Islet precursor cell (in vitro differentiated cells): Measurements from ENCODE around the gene SHANK1.
A peak's percentile ranks its signal among the peaks of the same experiment; 100 is the strongest.
"Not testable (repeated sequence)": the region's sequence is repeated elsewhere in the genome, so short reads cannot be mapped to it uniquely, and the experiment has no call there.

Experiments
- DNase-seq: peaks from one replicate; pipeline ENCODE4 v3.0.0-alpha.2; 2018

Gene SHANK1

DNA sequence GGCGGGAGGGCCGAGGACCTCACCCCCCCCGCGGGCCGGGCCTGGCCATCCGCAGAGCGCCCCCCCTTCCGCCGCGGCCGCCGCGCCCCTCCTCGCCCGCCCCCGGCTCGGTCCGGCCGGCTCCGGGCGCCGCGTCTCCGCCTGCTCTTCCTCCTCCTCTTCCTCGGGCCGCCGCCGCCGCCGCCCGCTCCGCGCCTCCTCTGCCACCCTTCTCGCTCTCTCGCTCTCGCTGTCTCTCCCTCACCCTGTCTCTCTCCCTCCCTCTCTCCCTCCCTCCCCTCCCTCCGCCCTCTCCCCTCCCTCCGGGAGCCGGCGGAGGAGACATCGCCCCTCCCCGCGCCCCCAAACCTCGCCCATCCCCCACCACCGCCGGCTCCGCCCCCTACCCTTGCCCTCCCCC, at the start of gene SHANK1:
TSS of gene SHANK1 (minus strand) at position 237 of the 400 bp plus-strand sequence. CDS start 2,883 bp downstream, outside the sequence.
- DNase-seq, result no peak

DNA sequence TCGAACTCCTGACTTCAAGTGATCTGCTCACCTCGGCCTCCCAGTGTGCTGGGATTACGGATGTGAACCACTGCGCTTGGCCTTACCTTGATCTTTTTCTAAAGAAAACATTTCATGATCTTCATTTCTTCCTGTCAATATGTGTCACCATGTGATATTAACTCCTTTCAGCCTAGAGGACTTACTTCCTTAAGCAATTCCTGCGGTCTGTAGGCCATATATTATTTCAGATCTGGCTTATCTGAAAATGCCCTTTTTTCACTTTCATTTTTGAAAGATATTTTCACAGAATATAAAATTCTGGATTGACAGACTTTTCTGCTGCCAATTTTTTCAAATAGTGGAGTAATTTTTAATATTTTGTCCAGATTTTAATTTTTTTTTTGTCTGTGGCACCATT, 48.7 kb upstream of the SHANK1 start:
- DNase-seq, result no peak

DNA sequence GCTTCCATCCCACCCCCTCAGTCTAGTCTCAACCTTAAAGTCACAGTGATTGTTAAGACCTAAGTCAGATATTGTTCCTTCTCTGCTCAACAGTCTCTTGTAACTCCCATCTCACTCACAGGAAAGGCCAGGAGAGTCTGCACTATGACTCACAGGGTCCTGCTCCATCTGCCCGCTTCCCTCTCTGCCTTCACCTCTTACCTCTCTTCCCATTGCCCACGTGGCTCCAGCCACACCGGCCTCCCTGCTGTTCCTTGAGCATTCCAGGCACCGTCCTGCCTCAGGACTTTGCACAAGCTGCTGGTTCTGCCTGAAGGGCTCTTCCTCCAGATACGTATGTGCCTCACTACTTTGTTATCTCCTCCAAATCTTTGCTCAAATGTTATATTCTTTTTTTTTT, 47.7 kb upstream of the SHANK1 start:
- DNase-seq, result peak; percentile 95

DNA sequence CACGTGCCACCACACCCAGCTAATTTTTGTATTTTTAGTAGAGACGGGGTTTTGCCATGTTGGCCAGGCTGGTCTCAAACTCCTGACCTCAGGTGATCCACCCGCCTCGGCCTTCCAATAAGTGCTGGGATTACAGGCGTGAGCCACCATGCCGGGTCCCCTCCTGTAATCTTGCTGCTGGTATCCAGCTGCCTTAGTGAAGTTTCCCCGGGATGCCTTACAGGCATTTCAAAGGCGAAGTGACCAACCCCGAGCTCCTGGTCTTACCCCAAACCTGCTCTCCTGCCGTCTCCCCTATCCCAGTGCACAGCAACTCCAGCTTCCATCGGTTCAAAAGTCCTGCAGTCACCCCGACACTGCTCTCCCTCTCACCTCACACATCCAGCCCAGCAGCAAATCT, 47.1 kb upstream of the SHANK1 start:
- DNase-seq, result not testable (repeated sequence)

DNA sequence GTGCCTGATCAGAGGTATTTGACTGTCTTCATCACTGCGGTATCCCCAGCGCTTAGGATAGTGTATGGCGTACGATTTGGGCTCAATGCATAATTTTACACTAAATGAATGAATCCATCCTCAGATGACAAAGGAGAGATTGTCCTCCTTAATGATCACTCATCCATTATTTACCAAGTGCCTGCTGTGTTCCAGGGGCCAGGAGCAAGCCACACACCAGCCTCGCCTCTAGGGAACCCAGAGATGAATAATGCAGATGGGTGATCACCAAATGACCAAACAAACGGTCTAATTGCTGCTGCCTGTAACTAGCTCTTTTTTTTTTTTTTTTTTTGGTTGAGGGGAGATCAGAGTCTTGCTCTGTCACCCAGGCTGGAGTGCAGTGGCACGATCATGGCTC, 44.8 kb upstream of the SHANK1 start:
- no peak for DNase-seq

DNA sequence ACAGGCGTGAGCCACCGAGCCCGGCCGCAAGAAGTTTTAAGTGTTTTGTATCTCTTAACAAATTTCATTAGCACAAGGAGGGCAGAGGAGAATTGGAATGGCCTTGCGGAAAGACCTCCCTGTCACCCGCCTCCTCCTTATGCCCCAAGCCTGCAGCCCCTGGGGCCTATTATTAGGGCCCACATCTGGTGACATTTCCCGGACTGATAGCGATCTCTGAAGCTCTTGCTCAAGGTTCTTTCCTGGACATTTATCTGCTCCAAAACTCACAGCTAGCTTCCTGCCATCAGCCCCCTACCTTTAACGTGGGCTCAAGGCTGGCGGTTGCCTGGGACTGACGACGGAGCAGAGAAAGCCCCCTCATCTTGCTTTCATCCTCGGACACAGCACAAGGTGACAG, 43.9 kb upstream of the SHANK1 start:
- DNase-seq, result not testable (repeated sequence)

DNA sequence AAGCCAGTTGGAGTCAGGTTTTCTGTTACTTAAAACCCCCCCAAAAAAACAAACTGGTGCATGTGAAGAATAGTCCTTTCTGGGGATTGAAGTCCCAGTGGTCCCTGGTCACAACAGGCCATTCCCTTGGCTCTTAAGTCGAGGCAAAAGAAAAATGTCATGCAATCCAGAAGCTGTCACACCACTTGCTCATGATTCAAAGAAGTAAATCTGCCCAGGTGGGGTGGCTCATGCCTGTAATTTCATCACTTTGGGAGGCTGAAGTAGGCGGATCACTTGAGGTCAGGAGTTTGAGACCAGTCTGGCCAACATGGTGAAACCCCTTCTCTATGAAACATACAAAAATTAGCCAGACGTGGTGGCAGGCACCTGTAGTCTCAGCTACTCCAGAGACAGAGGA, 41.9 kb upstream of the SHANK1 start:
- not testable (repeated sequence) for DNase-seq

DNA sequence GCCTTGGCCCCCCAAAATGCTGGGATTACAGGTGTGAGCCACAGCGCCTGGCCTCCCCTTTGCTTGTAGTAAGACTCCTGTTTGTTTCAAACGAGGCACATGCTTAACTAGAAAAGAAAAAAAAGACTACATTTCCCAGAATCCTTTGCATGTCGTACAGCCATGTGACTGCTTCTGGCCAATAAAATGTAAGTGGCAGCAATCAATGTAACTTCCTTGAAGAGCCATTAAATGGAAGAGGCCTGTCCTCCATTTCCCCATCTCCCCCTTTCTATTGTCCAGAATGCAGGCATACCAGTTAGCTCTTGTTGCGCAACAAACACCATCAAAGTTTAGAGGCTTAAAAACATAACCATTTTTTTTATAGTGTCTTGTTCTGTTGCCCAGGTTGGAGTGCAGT, 40.3 kb upstream of the SHANK1 start:
- no peak for DNase-seq

DNA sequence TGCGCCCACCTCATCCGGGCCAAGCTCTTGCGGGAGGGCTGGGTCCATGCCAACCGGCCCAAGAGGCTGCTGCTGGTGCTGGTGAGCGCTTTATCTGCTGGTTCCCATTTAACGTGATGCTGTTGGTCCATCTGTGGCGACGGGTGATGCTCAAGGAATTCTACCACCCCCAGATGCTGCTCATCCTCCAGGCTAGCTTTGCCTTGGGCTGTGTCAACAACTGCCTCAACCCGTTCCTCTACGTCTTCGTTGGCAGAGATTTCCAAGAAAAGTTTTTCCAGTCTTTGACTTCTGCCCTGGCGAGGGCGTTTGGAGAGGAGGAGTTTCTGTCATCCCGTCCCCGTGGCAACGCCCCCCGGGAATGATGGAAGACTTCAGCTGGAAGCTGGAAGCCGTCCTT, 39.5 kb upstream of the SHANK1 start:
- not testable (repeated sequence) for DNase-seq

DNA sequence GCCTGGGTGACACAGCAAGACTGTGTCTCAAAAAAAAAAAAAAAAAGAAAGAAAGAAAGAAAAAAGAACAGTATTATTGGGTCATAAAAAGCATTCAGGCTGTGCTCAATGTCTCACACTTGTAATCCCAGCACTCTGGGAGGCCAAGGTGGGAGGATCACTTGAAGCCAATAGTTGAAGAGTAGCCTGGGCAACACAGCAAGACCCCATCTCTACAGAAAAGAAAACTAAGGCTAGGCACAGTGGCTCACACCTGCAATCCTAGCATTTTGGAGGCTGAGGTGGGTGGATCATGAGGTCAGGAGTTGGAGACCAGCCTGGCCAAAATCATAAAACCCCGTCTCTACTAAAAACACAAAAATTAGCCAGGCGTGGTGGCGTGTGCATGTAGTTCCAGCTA, 38.0 kb upstream of the SHANK1 start:
- DNase-seq, result not testable (repeated sequence)

DNA sequence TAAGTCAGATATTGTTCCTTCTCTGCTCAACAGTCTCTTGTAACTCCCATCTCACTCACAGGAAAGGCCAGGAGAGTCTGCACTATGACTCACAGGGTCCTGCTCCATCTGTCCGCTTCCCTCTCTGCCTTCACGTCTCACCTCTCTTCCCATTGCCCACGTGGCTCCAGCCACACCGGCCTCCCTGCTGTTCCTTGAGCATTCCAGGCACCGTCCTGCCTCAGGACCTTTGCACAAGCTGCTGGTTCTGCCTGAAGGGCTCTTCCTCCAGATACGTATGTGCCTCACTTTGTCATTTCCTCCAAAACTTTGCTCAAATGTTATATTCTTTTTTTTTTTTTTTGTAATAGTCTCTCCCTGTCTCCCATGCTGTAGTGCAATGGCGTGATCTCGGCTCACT, 36.6 kb upstream of the SHANK1 start:
- DNase-seq, result not testable (repeated sequence)

DNA sequence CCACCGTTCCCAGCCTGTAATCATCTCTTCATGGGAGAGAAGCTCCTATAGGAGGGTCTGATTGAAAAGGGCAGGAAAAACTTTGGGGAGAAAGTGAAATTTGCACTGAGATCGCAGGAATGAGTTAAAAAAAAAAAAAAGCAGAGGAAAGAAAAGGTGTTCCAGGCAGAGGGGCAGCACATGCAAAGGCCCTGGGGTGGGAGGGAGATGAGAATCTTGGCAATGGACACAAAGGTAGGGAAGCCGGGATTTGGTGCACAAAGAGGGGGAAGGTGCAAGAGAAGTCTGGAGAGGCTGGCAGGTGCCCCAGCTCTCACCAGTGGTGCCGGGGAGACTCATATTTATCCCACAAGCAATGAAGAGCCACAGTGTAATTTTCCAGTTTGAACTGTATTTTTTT, 34.3 kb upstream of the SHANK1 start:
- DNase-seq, result no peak

DNA sequence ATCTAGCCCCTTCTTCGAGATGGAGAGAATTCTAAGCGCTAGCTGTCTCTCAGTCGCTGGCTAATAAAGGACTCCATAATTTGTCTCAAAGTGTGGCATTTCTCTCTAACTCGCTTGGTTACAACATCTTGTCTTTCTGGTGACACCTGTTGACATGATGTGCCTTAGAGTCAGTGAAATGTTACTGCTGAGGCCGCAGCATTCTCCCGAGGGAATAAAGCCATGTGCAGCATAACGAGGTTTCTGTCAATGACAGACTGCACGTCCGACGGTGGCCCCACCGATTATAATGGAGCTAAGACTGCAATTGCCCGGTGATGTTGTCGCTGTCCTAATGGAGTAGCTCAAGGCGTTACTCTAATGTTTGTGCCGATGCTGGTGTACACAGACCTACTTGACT, 30.4 kb upstream of the SHANK1 start:
- DNase-seq, result no peak

DNA sequence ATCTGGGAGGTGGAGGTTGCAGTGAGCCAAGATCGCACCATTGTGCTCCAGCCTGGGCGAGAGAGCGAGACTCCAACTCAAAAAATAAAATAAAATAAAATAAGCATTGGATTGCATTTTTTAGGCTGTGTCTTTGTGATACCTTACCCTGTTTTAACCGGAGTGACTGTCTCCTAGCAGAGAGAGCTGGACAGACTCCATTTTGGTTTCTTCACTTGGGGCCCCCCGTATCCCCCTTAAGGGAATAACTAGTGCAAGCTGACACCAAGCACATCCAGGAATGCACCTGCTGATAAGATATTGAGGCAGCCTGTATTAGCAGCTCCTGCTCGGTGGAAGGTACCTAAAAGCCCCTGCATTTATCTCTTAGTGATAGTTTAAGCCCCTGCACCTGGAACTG, 29.9 kb upstream of the SHANK1 start:
- DNase-seq, result no peak

DNA sequence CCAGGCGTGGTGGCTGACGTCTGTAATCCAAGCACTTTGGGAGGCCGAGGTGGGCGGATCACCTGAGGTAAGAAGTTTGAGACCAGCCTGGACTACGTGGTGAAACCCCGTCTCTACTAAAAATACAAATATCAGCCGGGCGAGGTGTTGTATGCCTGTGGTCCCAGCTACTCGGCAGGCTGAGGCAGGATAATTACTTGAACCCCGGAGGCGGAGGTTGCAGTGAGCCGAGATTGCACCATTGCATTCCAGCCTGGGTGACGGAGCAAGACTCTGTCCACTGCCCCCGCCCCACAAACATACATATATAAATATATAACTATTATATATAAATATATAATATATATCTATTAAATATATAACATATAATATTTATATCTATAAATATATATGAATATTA, 27.5 kb upstream of the SHANK1 start:
- not testable (repeated sequence) for DNase-seq

DNA sequence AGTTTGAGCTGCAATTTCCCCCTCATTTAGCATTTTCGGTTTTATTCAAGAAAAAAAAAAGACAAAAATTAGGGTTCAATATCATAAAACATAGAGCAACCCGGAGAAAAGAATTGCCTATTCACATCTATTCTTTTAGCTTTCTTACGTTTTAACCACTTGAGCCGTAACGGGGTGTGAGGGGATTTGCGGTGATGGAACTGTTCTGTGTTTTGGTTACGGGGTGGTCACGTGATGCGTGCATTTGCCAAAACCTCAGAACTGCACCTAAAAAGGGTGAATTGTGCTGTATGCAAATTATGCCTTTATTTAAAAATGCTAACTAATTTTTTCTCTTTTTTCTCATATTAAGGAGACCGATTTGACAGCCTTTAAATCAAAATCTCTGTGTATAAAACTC, 25.6 kb upstream of the SHANK1 start:
- DNase-seq, result no peak

DNA sequence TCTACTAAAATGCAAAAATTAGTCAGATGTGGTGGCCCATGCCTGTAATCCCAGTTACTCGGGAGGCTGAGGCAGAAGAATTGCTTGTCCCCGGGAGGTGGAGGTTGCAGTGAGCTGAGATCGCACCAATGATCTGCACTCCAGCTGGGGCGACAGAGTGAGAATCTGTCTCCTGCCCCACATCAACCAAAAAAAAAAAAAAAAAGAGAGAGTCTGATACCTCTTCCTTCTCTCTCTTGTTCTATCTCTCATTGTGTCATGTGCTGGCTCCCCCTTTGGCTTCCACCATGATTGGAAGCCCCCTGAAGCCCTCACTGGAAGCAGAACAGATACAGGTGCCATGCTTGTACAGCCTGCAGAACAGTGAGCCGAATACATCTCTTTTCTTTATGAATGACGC, 23.9 kb upstream of the SHANK1 start:
- DNase-seq, result no peak

DNA sequence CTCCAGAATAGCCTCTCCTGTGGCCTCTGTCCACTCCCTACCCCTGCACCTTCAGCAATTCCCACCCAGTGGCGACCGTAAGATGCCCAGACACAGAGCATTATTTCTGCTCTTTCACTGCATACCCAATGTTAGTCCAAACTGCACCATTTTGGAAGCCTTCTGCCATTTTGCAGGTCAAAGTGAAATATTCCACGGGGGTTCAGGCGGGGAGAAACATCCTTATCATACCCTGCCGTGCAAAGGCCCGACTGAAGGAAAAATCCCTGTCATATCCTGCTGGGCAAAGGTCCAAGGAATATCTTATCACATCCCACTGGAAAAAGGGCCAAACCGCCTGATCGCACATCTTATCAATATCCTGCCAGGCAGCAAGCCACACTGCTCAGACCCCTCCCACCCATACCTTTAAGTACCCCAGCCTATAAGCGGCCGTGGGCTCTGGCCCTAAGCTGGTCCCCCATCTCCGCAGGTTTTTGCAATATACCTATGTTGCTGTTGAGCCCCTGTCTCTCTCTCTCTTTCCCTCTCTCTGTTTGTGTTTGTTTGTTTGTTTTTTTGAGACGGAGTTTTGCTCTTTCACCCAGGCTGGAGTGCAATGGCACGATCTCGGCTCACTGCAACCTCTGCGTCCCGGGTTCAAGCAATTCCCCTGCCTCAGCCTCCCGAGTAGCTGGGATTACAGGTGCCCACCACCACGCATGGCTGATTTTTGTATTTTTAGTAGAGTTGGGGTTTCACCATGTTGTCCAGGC, 21.8 kb upstream of the SHANK1 start:
- DNase-seq, result no peak

DNA sequence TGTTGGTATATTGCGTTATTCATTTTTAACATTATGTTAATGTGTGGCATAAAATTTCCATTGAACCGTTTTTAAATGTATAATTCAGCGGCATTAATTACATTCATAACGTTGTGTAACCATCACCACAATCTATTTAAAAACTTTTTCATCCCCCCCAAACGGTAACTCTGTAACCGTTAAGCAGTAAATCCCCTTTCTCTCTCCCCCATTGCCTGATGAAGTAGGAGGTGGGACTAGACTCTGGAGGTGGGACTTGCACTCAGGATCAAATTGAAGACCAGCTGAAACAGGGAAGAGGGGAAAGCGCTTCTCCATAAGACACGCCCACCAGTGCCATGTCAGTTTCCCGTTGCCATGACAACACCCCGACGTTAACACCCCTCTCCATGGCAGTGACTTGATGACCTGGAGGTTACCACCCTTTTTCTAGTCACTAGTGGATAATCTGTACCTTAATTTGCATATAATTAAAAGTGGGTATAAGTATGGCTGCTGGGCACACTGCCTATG, 20.4 kb upstream of the SHANK1 start:
- no peak for DNase-seq

DNA sequence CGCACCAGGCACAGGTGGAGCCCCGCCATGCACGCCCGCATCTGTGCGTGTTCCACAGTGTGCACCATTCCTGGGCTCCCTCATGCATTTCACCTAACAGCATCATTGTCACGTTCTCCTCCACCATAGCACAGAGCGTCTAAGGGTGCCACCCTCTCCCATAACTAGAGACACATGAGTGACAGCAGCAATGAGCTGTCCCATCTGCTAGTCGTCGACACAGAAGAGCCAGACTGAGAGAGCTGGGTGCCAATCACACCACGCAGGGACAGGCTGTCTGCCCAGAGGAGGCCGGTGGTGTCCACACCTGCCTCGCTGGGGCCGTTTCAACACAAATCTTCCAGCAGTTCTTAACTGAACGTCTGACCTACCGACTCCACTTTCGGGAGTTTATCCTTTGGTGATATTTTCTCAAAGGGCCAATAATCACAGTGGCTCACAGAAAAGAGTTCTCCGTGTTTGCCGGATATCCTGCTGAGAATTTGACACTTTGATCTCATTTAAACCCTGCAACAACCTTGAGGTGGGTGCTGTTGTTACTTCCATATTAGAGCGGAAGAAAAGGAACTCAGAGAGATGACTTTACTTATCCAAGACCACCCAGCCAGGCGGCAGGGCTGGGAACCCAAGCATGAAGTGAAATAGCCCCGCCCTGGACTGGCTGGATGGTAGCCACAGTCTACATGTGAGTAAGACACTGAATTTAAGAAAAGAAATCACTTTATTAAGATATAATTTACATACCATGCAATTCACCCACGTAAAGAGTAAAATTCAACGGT, 19.7 kb upstream of the SHANK1 start:
- no peak for DNase-seq

DNA sequence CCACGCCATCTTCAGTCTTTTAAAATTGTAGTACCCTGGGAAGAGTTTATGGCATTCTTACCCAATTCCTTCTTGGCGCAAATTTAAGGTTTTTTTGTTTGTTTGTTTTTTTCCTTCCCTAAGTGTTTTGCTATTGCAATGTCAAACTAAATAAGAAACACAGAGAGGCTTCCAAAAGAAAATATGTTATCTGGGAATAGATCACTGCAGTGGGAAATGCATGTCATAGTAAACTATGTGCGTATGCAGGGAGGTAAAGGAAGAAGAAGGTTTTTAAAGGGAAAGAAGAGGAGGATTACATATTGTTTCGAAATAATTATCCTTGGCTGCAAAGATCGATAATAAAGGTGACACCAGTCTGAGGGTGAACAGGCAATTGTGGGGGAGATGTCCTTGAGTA, 16.7 kb upstream of the SHANK1 start:
- no peak for DNase-seq

DNA sequence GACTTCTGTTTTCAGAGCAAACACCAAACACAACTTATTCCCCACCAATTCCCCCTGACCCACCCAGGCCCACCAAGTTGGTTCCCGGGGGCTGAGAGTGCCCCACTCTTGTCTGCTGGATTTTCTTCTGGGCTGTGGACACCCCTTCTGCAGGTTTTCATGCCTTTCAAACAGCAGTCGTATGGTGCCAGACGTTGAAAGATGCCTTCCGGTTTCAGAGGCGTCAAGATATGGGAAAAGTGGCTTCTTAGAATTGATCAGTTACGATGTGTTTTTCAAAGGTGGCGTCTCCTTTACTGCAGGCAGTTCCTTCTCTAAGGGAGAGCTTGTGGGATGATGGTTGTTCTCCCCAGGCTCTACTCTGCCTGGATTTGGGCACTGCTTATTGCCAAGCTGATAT, 16.3 kb upstream of the SHANK1 start:
- DNase-seq, result no peak

DNA sequence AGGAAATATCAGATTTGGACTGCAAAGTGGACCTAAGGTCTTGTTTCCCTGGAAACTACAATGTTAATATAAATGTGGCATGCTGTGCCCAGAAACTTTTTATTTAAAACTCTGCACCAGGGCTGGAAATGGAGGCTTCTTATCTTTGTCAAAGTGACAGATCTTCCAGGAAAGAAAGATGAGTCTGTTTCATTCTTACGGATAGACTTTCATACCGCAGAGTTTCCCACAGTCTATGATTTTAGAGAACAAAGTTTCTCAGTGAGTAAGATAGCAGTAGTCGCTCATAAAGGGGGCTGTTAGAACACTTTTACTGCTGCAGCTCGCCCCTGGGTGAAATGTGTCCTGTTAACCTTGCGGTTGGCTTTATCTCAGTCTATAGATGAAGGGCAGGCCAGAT, 10.3 kb upstream of the SHANK1 start:
- no peak for DNase-seq

DNA sequence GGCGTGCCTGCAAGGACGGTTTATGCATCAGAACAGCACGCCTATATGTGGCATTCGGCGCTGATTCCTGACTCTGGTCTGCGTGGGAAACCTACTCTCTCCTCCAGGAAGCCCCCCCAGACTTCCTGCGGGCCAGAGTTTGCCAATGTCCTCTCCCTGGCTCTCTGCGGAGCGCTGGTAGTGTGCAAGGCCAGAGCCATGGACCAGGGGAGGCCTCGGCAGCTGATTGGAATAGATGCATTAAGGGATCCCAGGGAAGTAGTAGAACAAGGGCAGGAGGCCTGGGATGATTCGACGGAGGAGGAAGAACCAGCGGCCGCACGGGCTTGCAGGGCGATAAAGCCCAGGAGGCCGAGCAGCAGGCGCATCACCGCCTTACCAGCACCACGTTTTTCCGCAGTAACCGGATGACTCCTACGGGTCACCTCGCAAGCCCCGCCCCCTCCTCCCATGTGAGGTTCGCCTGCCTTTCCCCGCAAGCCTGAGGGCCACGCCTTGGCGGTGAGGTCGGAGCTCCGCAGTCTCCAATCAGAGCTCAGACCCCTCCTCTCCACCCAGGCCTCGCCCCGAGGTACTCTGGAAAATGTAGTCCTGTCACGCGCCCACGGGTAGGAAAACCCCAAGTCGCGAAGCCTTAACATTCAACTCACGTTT, 8.6 kb upstream of the SHANK1 start:
- peak; percentile 98 for DNase-seq
